Psoas muscle (tissue), 8 donors: Measurements from ENCODE around the gene ISX. TPM values are rescaled to one million over a fixed set of nuclear protein-coding genes. Genes with fewer than 3 reads are reported as not detected.

ENCODE experiments used
- ATAC-seq, 4 donors: fragments of 200-7000 bp; cut with Tn5 transposase; one replicate each; pipeline ENCODE4 v1.9.1; 2020; ENCODE audit warnings: moderate library complexity in 3 of 4, mild to moderate bottlenecking in 2 of 4
- DNase-seq, 2 donors: peaks; one replicate each; pipeline ENCODE4 v3.0.0-alpha.2; 2020
- H3K27ac ChIP-seq: fragments of 200-600 bp; one replicate; pipeline ENCODE4 v1.8.0; 2022
- H3K27me3 ChIP-seq, 3 donors: fragments of 200-600 bp in 1 of 3; one replicate each; pipeline versions ENCODE4 v1.6.1 to v1.8.0; 2013 to 2022; ENCODE audit warnings: low read length in 2 of 3, mild to moderate bottlenecking in 2 of 3, moderate library complexity in 1 of 3; ENCODE audit not compliant: insufficient read depth in 3 of 3
- H3K36me3 ChIP-seq, 2 donors: fragments of 200-600 bp in 1 of 2; one replicate each; pipeline versions ENCODE4 v1.6.1 to v1.8.0; 2013 to 2022; ENCODE audit warnings: low read depth in 1 of 2, mild to moderate bottlenecking in 1 of 2, moderate library complexity in 1 of 2; ENCODE audit not compliant: insufficient read depth in 1 of 2
- H3K4me1 ChIP-seq: fragments of 200-600 bp; one replicate; pipeline ENCODE4 v1.8.0; 2022
- H3K4me3 ChIP-seq: fragments of 200-600 bp; one replicate; pipeline ENCODE4 v1.8.0; 2022; ENCODE audit warnings: mild to moderate bottlenecking
- H3K9me3 ChIP-seq: fragments of 200-600 bp; one replicate; pipeline ENCODE4 v1.8.0; 2022
- CTCF ChIP-seq: fragments of 200-600 bp; IDR thresholded peaks from one replicate; pipeline ENCODE4 v1.8.0; 2022; ENCODE audit warnings: antibody characterized with exemption
- WGBS, 3 donors: extraction: QIAGEN DNeasy Blood & Tissue Kit; methylation state at CpG; one replicate each; pipeline versions ENCODE4 v1.1.6 to v1.1.7; 2013; 5-methylcytosine and 5-hydroxymethylcytosine counted together
- intact Hi-C, 2 donors: fragments of 100-400 bp; cut with DNase I; formaldehyde crosslinking; loops; one replicate each; pipeline versions ENCODE4 v1.11.0 to v1.14.2; 2022
- polyA plus RNA-seq, 3 donors: library from polyadenylated mRNA; stranded (reverse); fragments of 200-250 nt; gene quantifications; one replicate each; pipeline ENCODE4 v1.2.3, GENCODE V29; 2013
- total RNA-seq, 4 donors: library from RNA; stranded (reverse); fragmentation: NEBNext Ultra II Directional in 2 of 4; extraction: Animal tissue kit (Norgen Biotek cat#: 25700) in 2 of 4; gene quantifications; one replicate each; pipeline versions ENCODE4 v1.2.1 to v1.2.4, GENCODE V29; 2021 to 2023
- donor health status: healthy with polysubstance abuse.
- donor health status: DM: no; HTN: no; CAD: no; lungs with moderate emphysema.
- donor health status: Bipolar disorder and iron deficiency.
- donor health status: healthy.
- donor health status: DM: yes; HTN: yes; CAD: no.
- donor health status: DM: no; HTN: no; CAD: no.
- donor health status: DM: no; HTN: no; CAD: no.
- donor health status: DM: yes; HTN: yes; CAD: no.

The ISX gene
- total and polyA plus RNA-seq, 7 donors, result 0.01 TPM; not detected in 6

GRCh38 chr22:35043252-35043933 lies 22.6 kb upstream of the ISX start:
- no peak for TF ChIP-seq CTCF
- 69 to 81% (median 69%) methylated on average over 6 of the region's 6 CpGs for WGBS, 3 donors
- H3K4me3 ChIP-seq, result no peak overlapping the region
- peaks cover 0 to 10% (median 2%) of the 10 kb centered on the region in 3 donors for H3K27me3 ChIP-seq
- DNase-seq (no peak), ATAC-seq (no peak)
- no peaks in the 10 kb centered on the region for H3K36me3 ChIP-seq
- no peaks in the 10 kb centered on the region for H3K4me1 ChIP-seq
- H3K9me3 ChIP-seq, result no peaks in the 10 kb centered on the region
- H3K27ac ChIP-seq, result no peak overlapping the region
- intact Hi-C loops, result no loop called here

GRCh38 chr22:35043934-35044319 lies 22.0 kb upstream of the ISX start:
- no peak for ATAC-seq
- intact Hi-C loops, result no loop called here
- WGBS, 3 donors, result 42 to 57% (median 44%) methylated on average over 2 of the region's 2 CpGs

GRCh38 chr22:35044607-35045390 lies 21.2 kb upstream of the ISX start:
- TF ChIP-seq CTCF, result no peak
- H3K9me3 ChIP-seq, result no peaks in the 10 kb centered on the region
- no peak overlapping the region for H3K4me3 ChIP-seq
- peaks cover 0 to 10% (median 2%) of the 10 kb centered on the region in 3 donors for H3K27me3 ChIP-seq
- intact Hi-C loops, result loop anchor here in 1 of 2 donors (5.0 kb wide), 1 partner anchor 533 kb away; no protein-coding TSS in a partner anchor
- H3K27ac ChIP-seq, result no peak overlapping the region
- H3K36me3 ChIP-seq, result no peaks in the 10 kb centered on the region
- WGBS, 3 donors, result 62 to 65% (median 63%) methylated on average over 5 of the region's 5 CpGs
- DNase-seq, result no peak
- no peaks in the 10 kb centered on the region for H3K4me1 ChIP-seq
- ATAC-seq, result no peak

More at GRCh38 chr22:35043934-35044319, 22.0 kb upstream of the ISX start:
- H3K9me3 ChIP-seq, result no peaks in the 10 kb centered on the region
- no peak for TF ChIP-seq CTCF
- H3K27ac ChIP-seq, result no peak overlapping the region
- no peak overlapping the region for H3K4me3 ChIP-seq
- DNase-seq, result no peak
- H3K4me1 ChIP-seq, result no peaks in the 10 kb centered on the region
- no peaks in the 10 kb centered on the region for H3K36me3 ChIP-seq
- peaks cover 0 to 10% (median 2%) of the 10 kb centered on the region in 3 donors for H3K27me3 ChIP-seq

- Histone ChIP-seq H3K4me3 (no peak overlapping the region), H3K4me1 (no peaks in the 10 kb centered on the region), H3K9me3 (no peaks in the 10 kb centered on the region), H3K27me3 (peaks cover 0 to 10% (median 2%) of the 10 kb centered on the region in 3 donors), H3K36me3 (no peaks in the 10 kb centered on the region), H3K27ac (no peak overlapping the region)
- ATAC-seq (no peak), DNase-seq (no peak)
- WGBS, 3 donors, result 31 to 33% (median 33%) methylated on average over 9 of the region's 9 CpGs
- no peak for TF ChIP-seq CTCF
- intact Hi-C loops, result loop anchor here in 1 of 2 donors (5.0 kb wide), 1 partner anchor 532 kb away; no protein-coding TSS in a partner anchor
These were observed 20.5 kb upstream of the ISX start for GRCh38 chr22:35045451-35045850.
